ENCODE results near the gene CORIN. TPM values are rescaled to one million over a fixed set of nuclear protein-coding genes. Genes with fewer than 3 reads are reported as not detected.

CORIN gene
- total and polyA plus RNA-seq, 2 experiments from 2014 or later, result not detected

- Histone ChIP-seq H2AFZ (no peak overlapping the region), H3K4me3 (no peak overlapping the region), H3K4me2 (no peak overlapping the region), H3K4me1 (ENCODE audit: insufficient read depth) (peaks cover 6% of the 10 kb centered on the region; the same call in 1 of the 2 replicates), H3K9me2 (ENCODE audit: insufficient read depth) (peaks cover 5% of the 10 kb centered on the region; the same call in 1 of the 2 replicates), H3K27me3 (ENCODE audit: insufficient read depth) (no peaks in the 10 kb centered on the region), H3F3A (replicated peaks; ENCODE audit: low read depth) (no peaks in the 10 kb centered on the region), H3K27ac (ENCODE audit: low read depth) (no peak overlapping the region), H3K36me3 (ENCODE audit: insufficient read depth) (no peaks in the 10 kb centered on the region), H4K20me1 (replicated peaks; ENCODE audit: insufficient read depth) (no peaks in the 10 kb centered on the region), H3K79me2 (replicated peaks; ENCODE audit: insufficient read depth) (no peaks in the 10 kb centered on the region)
- Mint-ChIP-seq H3K27ac (no peak overlapping the region), H3K27me3 (ENCODE audit: insufficient read depth, low read depth, poor library complexity) (peaks cover 1% of the 10 kb centered on the region), H3K9me3 (no peaks in the 10 kb centered on the region), H3K4me3 (no peak overlapping the region), H3K36me3 (ENCODE audit: low read depth) (no peaks in the 10 kb centered on the region), H3K4me1 (peaks cover 16% of the 10 kb centered on the region)
- no peak for ATAC-seq
- DNase-seq (ENCODE audit: low spot score), result no peak
- TF ChIP-seq ZNF331 (CRISPR knock-in tag; IDR thresholded peaks at IDR 0.05; ENCODE audit: low read depth) (no peak), REST (IDR thresholded peaks at IDR 0.05; ENCODE audit: unreplicated experiment) (no peak), CTCF (conservative IDR thresholded peaks at IDR 0.05; ENCODE audit: low read depth in 2 of 2) (no peak), NANOG (IDR thresholded peaks at IDR 0.05; ENCODE audit: borderline replicate concordance) (no peak), EZH2 (IDR thresholded peaks at IDR 0.05; ENCODE audit: low read depth, unreplicated experiment) (no peak), ZNF462 (CRISPR knock-in tag; IDR thresholded peaks at IDR 0.05) (no peak), STAT1 (IDR thresholded peaks at IDR 0.05; ENCODE audit: unreplicated experiment) (no peak), CREB1 (CRISPR knock-in tag; IDR thresholded peaks at IDR 0.05; ENCODE audit: low read depth) (no peak), POLR2AphosphoS5 (IDR thresholded peaks at IDR 0.05; ENCODE audit: low read depth) (no peak), ETS1 (IDR thresholded peaks at IDR 0.05) (no peak), ZNF114 (CRISPR knock-in tag; IDR thresholded peaks at IDR 0.05) (no peak), EZH2phosphoT487 (IDR thresholded peaks at IDR 0.05; ENCODE audit: unreplicated experiment) (no peak), JUNB (IDR thresholded peaks at IDR 0.05; ENCODE audit: unreplicated experiment) (no peak)
Measured at GRCh38 chr4:47763279-47763678, 74.6 kb downstream of the CORIN start.

Data from GM23338 (cell line).